Osteoblast (primary cell): ENCODE results near the gene ZNF287. TPM values are rescaled to one million over a fixed set of nuclear protein-coding genes. Genes with fewer than 3 reads are reported as not detected.

Experiments
- DNase-seq: peaks from one replicate; pipeline ENCODE4 v3.0.0; 2011; ENCODE audit warnings: low spot score, mixed read lengths; ENCODE audit not compliant: insufficient read length; ENCODE audit errors: missing footprints
- H2AFZ ChIP-seq: 2 replicates; pipeline ENCODE4 v1.6.0; 2011; ENCODE audit warnings: mild to moderate bottlenecking, low read length
- H3K27ac ChIP-seq: 2 replicates; pipeline ENCODE4 v1.5.1; 2011; ENCODE audit warnings: mild to moderate bottlenecking, low read depth, low read length, moderate library complexity
- H3K27me3 ChIP-seq: 2 replicates; pipeline ENCODE4 v1.6.0; 2012; ENCODE audit warnings: mild to moderate bottlenecking, control low read depth, inconsistent platforms, low read length, moderate library complexity; ENCODE audit not compliant: insufficient read depth
- H3K36me3 ChIP-seq: 2 replicates; pipeline ENCODE4 v1.5.1; 2011; ENCODE audit warnings: mild to moderate bottlenecking, low read length, control low read depth, moderate library complexity; ENCODE audit not compliant: insufficient read depth
- H3K4me1 ChIP-seq: 2 replicates; pipeline ENCODE4 v1.5.1; 2011; ENCODE audit warnings: mild to moderate bottlenecking, low read length, control low read depth, moderate library complexity; ENCODE audit not compliant: insufficient read depth
- H3K4me2 ChIP-seq: 2 replicates; pipeline ENCODE4 v1.6.0; 2011; ENCODE audit warnings: mild to moderate bottlenecking, low read length; ENCODE audit not compliant: insufficient read depth
- H3K4me3 ChIP-seq: fragments of 200-600 bp; sonication (generic); 3 replicates; pipeline ENCODE4 v1.5.1; 2012; ENCODE audit warnings: mild to moderate bottlenecking, low read length, inconsistent platforms; ENCODE audit not compliant: insufficient read depth
- H3K79me2 ChIP-seq: 2 replicates; pipeline ENCODE4 v1.6.0; 2012; ENCODE audit warnings: mild to moderate bottlenecking, low read length, control low read depth, inconsistent platforms; ENCODE audit not compliant: insufficient read depth
- H3K9me3 ChIP-seq: 2 replicates; pipeline ENCODE4 v1.5.1; 2011; ENCODE audit warnings: low read depth, low read length, control low read depth
- H4K20me1 ChIP-seq: 2 replicates; pipeline ENCODE4 v1.6.0; 2012; ENCODE audit warnings: mild to moderate bottlenecking, low read length, control low read depth; ENCODE audit not compliant: insufficient read depth
- CTCF ChIP-seq: IDR thresholded peaks from 2 replicates; pipeline ENCODE4 v1.5.1; 2011; ENCODE audit warnings: mild to moderate bottlenecking, low read depth, low read length, moderate library complexity; ENCODE audit errors: extremely low read depth
- total RNA-seq: library from RNA; depleted of rRNA; stranded (reverse); fragments of >200 nt; gene quantifications from 2 replicates; pipeline ENCODE4 v1.2.3, GENCODE V29; 2012

ZNF287 gene
- total RNA-seq, 1 donor, result 10.9 TPM

GRCh38 chr17:16517477-16517876, 51.5 kb downstream of the ZNF287 start:
- Histone ChIP-seq H3K4me1 (peaks cover 16% of the 10 kb centered on the region), H2AFZ (no peak overlapping the region)

DNA sequence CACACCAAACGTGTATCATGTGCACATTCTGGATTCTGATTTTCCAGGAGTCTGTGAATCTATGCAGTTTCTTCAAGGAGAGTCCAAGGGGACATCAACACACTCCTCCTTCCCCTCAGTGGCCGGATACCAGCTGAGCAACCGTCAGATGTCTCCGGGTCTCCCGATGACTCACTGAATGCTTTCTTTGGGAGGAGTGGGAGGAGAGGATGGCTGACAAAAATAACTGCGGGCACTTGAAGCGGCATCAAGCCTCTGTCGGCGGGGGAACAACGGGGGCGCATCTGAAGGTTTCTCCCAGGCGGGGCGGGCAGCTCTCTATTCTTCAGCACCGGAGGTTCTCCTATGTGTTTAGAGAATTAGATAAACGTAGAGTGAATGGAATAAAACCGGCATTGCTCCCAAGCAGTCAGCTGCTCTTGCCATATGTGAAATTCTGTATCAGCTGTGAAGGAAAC, 52.4 kb downstream of the ZNF287 start:
- H3K4me2 ChIP-seq, result peak overlapping the region; percentile 85
- H3K27me3 ChIP-seq, result peaks cover under 1% of the 10 kb centered on the region
- TF ChIP-seq CTCF, result no peak
- peak overlapping the region; percentile 65 for H2AFZ ChIP-seq
- peak overlapping the region; percentile 13 for H3K27ac ChIP-seq
- no peaks in the 10 kb centered on the region for H4K20me1 ChIP-seq
- no peaks in the 10 kb centered on the region for H3K79me2 ChIP-seq
- H3K4me1 ChIP-seq, result peaks cover 16% of the 10 kb centered on the region
- no peaks in the 10 kb centered on the region for H3K36me3 ChIP-seq
- no peaks in the 10 kb centered on the region for H3K9me3 ChIP-seq
- peak overlapping the region; percentile 64 for H3K4me3 ChIP-seq
- DNase-seq, result peak; percentile 91

More at GRCh38 chr17:16517477-16517876, 51.5 kb downstream of the ZNF287 start:
- no peak for DNase-seq
- TF ChIP-seq CTCF, result no peak
- H3K79me2 ChIP-seq, result no peaks in the 10 kb centered on the region
- peaks cover 3% of the 10 kb centered on the region for H3K27me3 ChIP-seq
- no peaks in the 10 kb centered on the region for H3K36me3 ChIP-seq
- no peaks in the 10 kb centered on the region for H3K9me3 ChIP-seq
- no peaks in the 10 kb centered on the region for H4K20me1 ChIP-seq
- H3K4me3 ChIP-seq, result no peak overlapping the region
- no peak overlapping the region for H3K27ac ChIP-seq
- no peak overlapping the region for H3K4me2 ChIP-seq

GRCh38 chr17:16515933-16516332, 53.1 kb downstream of the ZNF287 start:
- Histone ChIP-seq H3K9me3 (no peaks in the 10 kb centered on the region), H3K4me3 (no peak overlapping the region), H3K79me2 (no peaks in the 10 kb centered on the region), H3K4me2 (peak overlapping the region; percentile 85), H3K36me3 (no peaks in the 10 kb centered on the region), H3K27me3 (peaks cover 5% of the 10 kb centered on the region), H3K27ac (no peak overlapping the region), H4K20me1 (no peaks in the 10 kb centered on the region), H2AFZ (peak overlapping the region; percentile 65), H3K4me1 (peaks cover 13% of the 10 kb centered on the region)
- no peak for TF ChIP-seq CTCF
- no peak for DNase-seq

GRCh38 chr17:16513873-16514272, 55.1 kb downstream of the ZNF287 start:
- peaks cover 13% of the 10 kb centered on the region for H3K4me1 ChIP-seq
- no peak for DNase-seq
- no peak for TF ChIP-seq CTCF

More at GRCh38 chr17:16513873-16514272, 55.1 kb downstream of the ZNF287 start:
- H4K20me1 ChIP-seq, result no peaks in the 10 kb centered on the region
- no peak overlapping the region for H2AFZ ChIP-seq
- no peaks in the 10 kb centered on the region for H3K79me2 ChIP-seq
- H3K4me2 ChIP-seq, result no peak overlapping the region
- no peaks in the 10 kb centered on the region for H3K9me3 ChIP-seq
- no peak overlapping the region for H3K4me3 ChIP-seq
- H3K36me3 ChIP-seq, result no peaks in the 10 kb centered on the region
- H3K27me3 ChIP-seq, result peaks cover 7% of the 10 kb centered on the region
- H3K27ac ChIP-seq, result no peak overlapping the region
